Stimulated activated effector memory CD8-positive, alpha-beta T cell treated with anti-CD3 and anti-CD28 coated beads, Interleukin-12 subunit alpha, Interleukin-12 subunit beta, amount 100 ng/mL, for 72 hours (primary cell): ENCODE data around the gene ARMC7.
"Not testable (repeated sequence)": the region's sequence is repeated elsewhere in the genome, so short reads cannot be mapped to it uniquely, and the experiment has no call there.

Source experiments
- ATAC-seq: fragments of 150-1000 bp; cut with Tn5 transposase; 2 replicates; pipeline ENCODE4 v1.10.0; 2021
- DNase-seq, 2 donors: peaks; one replicate each; pipeline ENCODE4 v3.0.0; 2021 to 2022; ENCODE audit warnings: low spot score in 2 of 2
- H3K27ac Mint-ChIP-seq: one replicate; pipeline ENCODE4 v1.8.0; 2022; ENCODE audit warnings: mild to moderate bottlenecking, mixed read lengths
- H3K36me3 Mint-ChIP-seq: one replicate; pipeline ENCODE4 v1.8.0; 2022; ENCODE audit warnings: mild to moderate bottlenecking, mixed read lengths
- H3K4me1 Mint-ChIP-seq: one replicate; pipeline ENCODE4 v1.8.0; 2022; ENCODE audit warnings: mixed read lengths
- H3K4me3 Mint-ChIP-seq: one replicate; pipeline ENCODE4 v1.8.0; 2022; ENCODE audit warnings: mild to moderate bottlenecking, mixed read lengths
- H3K9me3 Mint-ChIP-seq: one replicate; pipeline ENCODE4 v1.8.0; 2022; ENCODE audit warnings: mixed read lengths

Gene ARMC7

DNA sequence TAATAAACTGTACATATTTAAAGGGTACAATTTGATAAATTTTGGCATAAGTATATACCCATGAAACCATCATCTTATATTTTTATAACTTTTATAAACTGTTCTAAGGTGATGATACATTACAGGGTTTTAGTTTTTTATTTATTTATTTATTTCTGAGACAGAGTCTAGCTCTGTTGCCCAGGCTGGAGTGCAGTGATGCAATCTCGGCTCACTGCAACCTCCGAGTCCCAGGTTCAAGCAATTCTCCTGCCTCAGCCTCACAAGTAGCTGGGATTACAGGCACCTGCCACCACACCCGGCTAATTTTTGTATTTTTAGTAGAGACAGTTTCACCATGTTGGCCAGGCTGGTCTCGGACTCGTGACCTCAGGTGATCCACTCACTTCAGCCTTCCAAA is 18.2 kb downstream of the ARMC7 start:
- not testable (repeated sequence) for DNase-seq, H3K27ac Mint-ChIP-seq, H3K4me3 Mint-ChIP-seq, H3K9me3 Mint-ChIP-seq, ATAC-seq
- Mint-ChIP-seq H3K4me1 (peaks cover 40% of the 10 kb centered on the region), H3K36me3 (peaks cover 30% of the 10 kb centered on the region)

DNA sequence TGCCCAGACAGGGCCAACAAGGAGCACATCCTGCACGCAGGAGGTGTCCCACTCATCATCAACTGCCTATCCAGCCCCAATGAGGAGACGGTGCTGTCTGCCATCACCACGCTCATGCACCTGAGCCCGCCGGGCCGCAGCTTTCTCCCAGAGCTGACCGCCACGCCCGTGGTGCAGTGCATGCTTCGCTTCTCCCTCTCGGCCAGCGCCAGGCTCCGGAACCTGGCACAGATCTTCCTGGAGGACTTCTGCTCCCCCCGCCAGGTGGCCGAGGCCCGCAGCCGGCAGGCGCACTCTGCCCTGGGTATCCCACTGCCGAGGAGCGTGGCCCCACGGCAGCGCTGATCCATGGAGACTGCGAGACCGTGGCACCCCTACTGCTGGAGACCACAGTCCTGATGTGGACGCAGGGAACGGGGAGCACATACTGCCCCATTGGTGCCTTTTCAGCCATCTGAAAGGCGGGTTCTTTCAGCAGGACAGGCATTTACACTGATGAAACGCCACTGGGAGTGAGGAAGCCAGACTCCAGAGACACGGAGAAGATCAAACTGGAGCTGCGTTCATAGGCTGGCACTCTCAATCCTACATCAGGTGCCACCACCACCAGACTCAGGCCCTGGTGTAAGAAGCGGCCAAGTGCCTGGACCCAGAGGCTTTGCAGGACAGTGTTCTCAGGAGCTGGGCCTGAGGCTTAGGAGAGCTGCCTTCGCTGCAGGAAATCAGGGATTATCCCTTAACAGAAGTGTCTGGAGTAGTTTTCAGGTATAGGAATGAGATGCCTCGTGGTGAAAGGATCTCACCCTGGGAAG is 19.1 kb downstream of the ARMC7 start:
- Mint-ChIP-seq H3K4me3 (peak overlapping the region; percentile 83), H3K4me1 (peaks cover 38% of the 10 kb centered on the region), H3K27ac (no peak overlapping the region), H3K36me3 (peaks cover 29% of the 10 kb centered on the region), H3K9me3 (no peaks in the 10 kb centered on the region)
- DNase-seq (no peak), ATAC-seq (no peak)

DNA sequence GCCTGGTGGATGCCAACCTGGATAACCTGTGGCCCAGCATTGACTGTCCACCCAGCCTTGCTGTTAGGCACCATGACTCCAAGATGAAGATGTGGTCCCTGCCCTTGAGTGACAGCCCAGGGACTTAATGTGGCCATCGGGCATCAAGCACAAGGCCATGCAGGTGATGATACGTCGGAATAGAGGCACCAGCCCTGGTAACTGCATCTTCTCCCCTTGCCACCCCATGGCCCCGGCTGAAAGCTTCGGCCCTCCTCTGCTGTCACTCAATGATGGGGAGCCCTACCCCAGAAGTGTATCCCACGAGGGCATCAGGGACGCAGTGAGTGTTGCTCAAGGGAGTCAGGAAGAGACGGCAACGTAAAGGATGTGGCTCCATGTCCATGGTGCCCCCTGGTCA is 19.8 kb downstream of the ARMC7 start:
- DNase-seq: no peak
- Mint-ChIP-seq H3K27ac (no peak overlapping the region), H3K9me3 (no peaks in the 10 kb centered on the region), H3K36me3 (peaks cover 23% of the 10 kb centered on the region), H3K4me1 (peaks cover 32% of the 10 kb centered on the region), H3K4me3 (peak overlapping the region; percentile 83)
- no peak for ATAC-seq

DNA sequence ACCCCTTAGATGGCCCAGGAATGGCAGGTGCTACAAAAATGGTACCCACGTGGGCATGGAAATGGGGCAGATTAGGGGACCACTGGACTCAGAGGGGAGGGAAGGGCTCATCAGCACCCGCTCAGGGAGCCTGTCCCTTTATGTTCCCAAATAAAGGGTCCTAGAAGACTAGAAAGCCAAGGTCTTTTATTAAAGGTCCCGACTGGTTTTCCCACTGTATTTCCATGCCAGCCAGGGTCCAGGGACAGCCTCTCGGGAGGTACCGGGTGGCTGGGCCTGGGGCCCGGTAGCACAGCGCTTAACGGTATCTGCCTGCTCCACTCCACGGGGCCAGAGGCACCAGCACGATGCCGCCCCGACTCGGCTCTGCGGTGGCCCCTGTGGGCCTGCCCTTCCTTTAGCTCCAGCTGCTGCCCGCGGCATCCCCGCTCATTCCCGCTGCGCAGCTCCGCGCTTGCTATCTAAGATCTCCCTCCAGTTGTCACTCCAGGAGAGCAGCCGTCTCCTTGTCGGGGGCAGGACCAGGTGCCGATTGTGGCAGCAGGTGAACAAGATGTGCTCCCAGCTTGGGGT is 20.4 kb downstream of the ARMC7 start:
- Mint-ChIP-seq H3K4me1 (peaks cover 26% of the 10 kb centered on the region), H3K27ac (peak overlapping the region; percentile 90), H3K36me3 (peaks cover 23% of the 10 kb centered on the region), H3K9me3 (no peaks in the 10 kb centered on the region), H3K4me3 (peak overlapping the region; percentile 83)
- ATAC-seq: no peak
- no peak for DNase-seq

DNA sequence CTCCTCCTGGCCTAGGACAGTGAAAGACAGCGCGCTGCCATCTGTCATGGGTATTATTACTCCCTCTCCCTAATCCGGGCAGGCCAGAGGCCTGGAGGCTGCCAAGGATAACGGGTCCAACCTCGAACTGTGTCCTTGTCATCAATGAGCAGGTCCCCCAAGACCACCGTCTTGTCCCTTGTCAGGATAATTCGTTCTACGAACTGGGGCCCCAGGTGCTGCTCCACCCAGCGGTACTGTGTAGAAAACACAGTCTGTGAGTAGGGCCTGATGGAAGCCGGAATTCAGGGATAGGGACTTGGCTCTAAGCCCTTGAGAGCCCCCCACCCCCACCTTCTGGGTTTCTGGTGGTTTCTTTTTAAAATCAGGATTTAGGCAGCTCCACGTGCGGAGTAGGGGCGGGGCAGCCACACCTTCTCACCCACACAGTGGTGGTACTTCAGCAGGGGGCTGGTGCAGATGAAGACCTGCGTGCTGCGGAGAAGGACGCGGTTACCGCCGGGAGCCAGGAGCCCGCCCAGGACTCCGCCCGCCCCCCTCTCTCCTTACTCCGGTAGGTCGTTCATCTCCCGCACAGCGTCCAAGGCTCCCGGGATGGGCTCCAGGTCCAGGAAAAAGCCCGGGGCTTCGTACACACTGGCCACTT is 21.0 kb downstream of the ARMC7 start:
- H3K36me3 Mint-ChIP-seq: peaks cover 23% of the 10 kb centered on the region

GRCh38 chr17:75131278-75132017 is 21.7 kb downstream of the ARMC7 start, which contains the start of gene NT5C:
Gene NT5C, minus strand, starts transcription at chr17:75131742. Its CDS starts 35 bp downstream, at chr17:75131707.
- Mint-ChIP-seq H3K4me1 (peaks cover 15% of the 10 kb centered on the region), H3K27ac (peak within 1 kb of the TSS; percentile 90), H3K36me3 (peaks cover 27% of the 10 kb centered on the region), H3K9me3 (no peaks in the 10 kb centered on the region), H3K4me3 (peak within 1 kb of the TSS; percentile 83)
- ATAC-seq: peak; percentile 92
- DNase-seq: peak; percentile 63 to 89

More for the DNA sequence above, 21.0 kb downstream of the ARMC7 start:
- no peaks in the 10 kb centered on the region for H3K9me3 Mint-ChIP-seq
- ATAC-seq: peak; percentile 66
- H3K27ac Mint-ChIP-seq: peak overlapping the region; percentile 90
- peak in 1 of 2 donors; percentile 68 for DNase-seq
- peak overlapping the region; percentile 83 for H3K4me3 Mint-ChIP-seq
- peaks cover 22% of the 10 kb centered on the region for H3K4me1 Mint-ChIP-seq

DNA sequence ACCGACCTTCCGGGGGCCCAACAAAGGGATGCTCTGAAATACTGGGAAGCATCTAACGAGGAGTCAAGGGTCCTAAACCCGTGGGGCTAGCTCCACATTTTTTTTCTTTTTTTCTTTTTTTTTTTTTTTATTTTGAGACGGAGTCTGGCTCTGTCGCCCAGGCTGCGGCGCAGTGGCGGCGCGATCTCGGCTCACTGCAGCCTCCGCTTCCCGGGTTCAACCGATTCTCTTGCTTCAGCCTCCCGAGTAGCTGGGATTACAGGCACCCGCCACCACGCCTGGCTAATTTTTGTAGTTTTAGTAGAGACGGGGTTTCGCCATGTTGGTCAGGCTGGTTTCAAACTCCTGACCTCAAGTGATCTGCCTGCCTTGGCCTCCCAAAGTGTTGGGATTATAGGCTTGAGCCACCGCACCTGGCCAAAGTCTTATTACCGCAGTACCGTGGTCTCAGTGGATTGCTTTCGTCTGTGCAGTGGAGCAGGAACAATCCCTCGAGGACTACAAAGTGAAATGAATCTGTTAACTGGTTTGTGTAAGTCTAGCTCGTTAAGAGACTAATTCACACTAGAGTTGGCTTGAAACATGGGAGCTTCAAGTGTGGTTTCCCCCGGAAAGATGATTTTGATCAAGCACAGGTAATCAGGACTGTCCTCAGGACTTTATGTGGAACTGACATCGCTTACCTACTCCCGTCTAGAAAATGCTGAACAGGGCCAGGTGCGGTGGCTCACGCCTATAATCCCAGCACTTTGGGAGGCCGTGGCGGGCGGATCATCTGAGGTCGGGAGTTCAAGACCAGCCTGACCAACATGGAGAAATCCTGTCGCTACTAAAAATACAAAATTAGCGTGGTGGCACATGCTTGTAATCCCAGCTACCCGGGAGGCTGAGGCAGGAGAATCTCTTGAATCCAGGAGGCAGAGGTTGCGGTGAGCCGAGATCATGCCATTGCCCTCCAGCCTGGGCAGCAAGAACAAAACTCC is 22.5 kb downstream of the ARMC7 start:
- ATAC-seq, DNase-seq, H3K9me3 Mint-ChIP-seq: not testable (repeated sequence)
- H3K4me3 Mint-ChIP-seq: peak overlapping the region; percentile 83
- H3K36me3 Mint-ChIP-seq: peaks cover 35% of the 10 kb centered on the region
- peak overlapping the region; percentile 90 for H3K27ac Mint-ChIP-seq
- H3K4me1 Mint-ChIP-seq: peaks cover 15% of the 10 kb centered on the region

DNA sequence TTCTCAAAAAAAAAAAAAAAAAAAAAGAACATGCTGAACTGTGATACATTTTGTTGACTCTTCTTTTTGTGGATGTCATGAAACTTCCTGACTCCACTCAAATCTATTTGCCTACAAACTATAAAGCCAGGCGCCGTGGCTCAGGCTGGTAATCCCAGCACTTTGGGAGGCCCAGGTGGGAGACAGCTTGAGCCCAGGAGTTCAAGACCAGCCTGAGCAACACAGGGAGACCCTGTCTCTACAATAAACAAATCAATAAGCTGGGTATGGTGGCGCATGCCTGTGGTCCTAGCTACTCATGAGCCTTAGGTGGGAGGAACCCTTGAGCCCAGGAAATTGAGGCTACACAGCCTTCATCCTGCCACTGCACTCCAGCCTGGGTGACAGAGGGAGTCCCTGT is 23.2 kb downstream of the ARMC7 start:
- DNase-seq (no peak), ATAC-seq (no peak)
- Mint-ChIP-seq H3K9me3 (no peaks in the 10 kb centered on the region), H3K4me1 (peaks cover 15% of the 10 kb centered on the region), H3K4me3 (peak overlapping the region; percentile 83), H3K36me3 (peaks cover 40% of the 10 kb centered on the region), H3K27ac (no peak overlapping the region)

GRCh38 chr17:75133607-75134347 is 24.0 kb downstream of the ARMC7 start:
- not testable (repeated sequence) for H3K4me3 Mint-ChIP-seq, H3K27ac Mint-ChIP-seq, DNase-seq, H3K9me3 Mint-ChIP-seq, ATAC-seq
- Mint-ChIP-seq H3K4me1 (peaks cover 15% of the 10 kb centered on the region), H3K36me3 (peaks cover 40% of the 10 kb centered on the region)

GRCh38 chr17:75135452-75135851 is 25.7 kb downstream of the ARMC7 start:
- peaks cover 46% of the 10 kb centered on the region for H3K36me3 Mint-ChIP-seq
- peak overlapping the region; percentile 61 for H3K27ac Mint-ChIP-seq
- no peaks in the 10 kb centered on the region for H3K9me3 Mint-ChIP-seq

GRCh38 chr17:75135946-75136345 is 26.2 kb downstream of the ARMC7 start:
- H3K4me3 Mint-ChIP-seq: no peak overlapping the region
- ATAC-seq (no peak), DNase-seq (no peak)
- H3K27ac Mint-ChIP-seq: peak overlapping the region; percentile 61
- H3K4me1 Mint-ChIP-seq: peaks cover 1% of the 10 kb centered on the region
- H3K36me3 Mint-ChIP-seq: peaks cover 46% of the 10 kb centered on the region
- no peaks in the 10 kb centered on the region for H3K9me3 Mint-ChIP-seq

More at GRCh38 chr17:75135452-75135851, 25.7 kb downstream of the ARMC7 start:
- no peak for ATAC-seq
- H3K4me1 Mint-ChIP-seq: peaks cover 4% of the 10 kb centered on the region
- DNase-seq: no peak
- no peak overlapping the region for H3K4me3 Mint-ChIP-seq

DNA sequence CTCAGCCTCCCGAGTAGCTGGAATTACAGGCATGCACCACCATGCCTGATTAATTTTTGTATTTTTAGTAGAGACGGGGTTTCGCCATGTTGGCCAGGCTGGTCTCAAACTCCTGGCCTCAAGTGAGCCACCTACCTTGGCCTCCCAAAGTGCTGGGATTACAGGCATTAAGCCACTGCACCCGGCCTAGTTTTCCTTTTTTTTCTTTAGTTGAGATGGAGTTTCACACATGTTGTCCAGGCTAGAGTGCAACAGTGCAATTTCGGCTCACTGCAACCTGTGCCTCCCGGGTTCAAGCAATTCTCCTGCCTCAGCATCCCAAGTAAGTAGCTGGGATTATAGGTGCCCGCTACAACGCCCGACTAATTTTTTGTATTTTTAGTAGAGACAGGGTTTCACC is 28.0 kb downstream of the ARMC7 start:
- H3K4me1 Mint-ChIP-seq, H3K4me3 Mint-ChIP-seq, H3K27ac Mint-ChIP-seq, DNase-seq, ATAC-seq, H3K9me3 Mint-ChIP-seq: not testable (repeated sequence)
- H3K36me3 Mint-ChIP-seq: peaks cover 63% of the 10 kb centered on the region

- H3K36me3 Mint-ChIP-seq: peaks cover 71% of the 10 kb centered on the region
- H3K4me3 Mint-ChIP-seq: no peak overlapping the region
- H3K27ac Mint-ChIP-seq: no peak overlapping the region
- DNase-seq (no peak), ATAC-seq (no peak)
- H3K4me1 Mint-ChIP-seq: peaks cover 10% of the 10 kb centered on the region
- no peaks in the 10 kb centered on the region for H3K9me3 Mint-ChIP-seq
Measured at GRCh38 chr17:75138519-75138918, 28.8 kb downstream of the ARMC7 start.
